Mucosa of descending colon (tissue), 3 donors: Measurements from ENCODE around the gene ASB3. TPM values are rescaled to one million over a fixed set of nuclear protein-coding genes. Genes with fewer than 3 reads are reported as not detected.

ENCODE experiments used
- ATAC-seq: fragments of 200-7000 bp; cut with Tn5 transposase; one replicate; pipeline ENCODE4 v1.9.1; 2020; ENCODE audit warnings: mild to moderate bottlenecking, moderate library complexity
- DNase-seq, 3 donors: peaks; one replicate each; pipeline ENCODE4 v3.0.0-alpha.2; 2020
- H3K36me3 ChIP-seq: fragments of 200-600 bp; one replicate; pipeline ENCODE4 v1.8.0; 2021; ENCODE audit warnings: low read depth, mild to moderate bottlenecking
- H3K4me1 ChIP-seq: fragments of 200-600 bp; one replicate; pipeline ENCODE4 v1.8.0; 2021; ENCODE audit warnings: low read depth, mild to moderate bottlenecking
- H3K4me3 ChIP-seq: fragments of 200-600 bp; one replicate; pipeline ENCODE4 v1.8.0; 2021; ENCODE audit warnings: mild to moderate bottlenecking
- H3K9me3 ChIP-seq: fragments of 200-600 bp; one replicate; pipeline ENCODE4 v1.8.0; 2021; ENCODE audit warnings: mild to moderate bottlenecking
- CTCF ChIP-seq: fragments of 200-600 bp; IDR thresholded peaks from one replicate; pipeline ENCODE4 v1.8.0; 2022; ENCODE audit warnings: antibody characterized with exemption, mild to moderate bottlenecking
- intact Hi-C, 2 donors: fragments of 100-400 bp; cut with DNase I in 1 of 2; cut with micrococcal nuclease in 1 of 2; formaldehyde crosslinking; loops; one replicate each; pipeline versions ENCODE4 v1.11.0 to v1.11.1; 2022; cut with DNase I, micrococcal nuclease
- total RNA-seq, 3 donors: library from RNA; stranded (reverse); fragmentation: NEBNext Ultra II Directional in 2 of 3; extraction: Animal tissue kit (Norgen Biotek cat#: 25700) in 2 of 3; gene quantifications; one replicate each; pipeline versions ENCODE4 v1.2.1 to v1.2.4, GENCODE V29; 2021 to 2023
- donor health status: DM: no; HTN: no; CAD: no; lungs with moderate emphysema.
- donor health status: DM: no; HTN: no; CAD: no.
- donor health status: DM: no; HTN: yes; CAD: no.

Gene ASB3
- total RNA-seq, 3 donors from 2014 or later: 11.6 to 16.8 (median 14.9) TPM

- no peaks in the 10 kb centered on the region for H3K9me3 ChIP-seq
- H3K36me3 ChIP-seq: no peaks in the 10 kb centered on the region
- intact Hi-C loops: no loop called here
- no peaks in the 10 kb centered on the region for H3K4me1 ChIP-seq
- no peak for ATAC-seq
- H3K4me3 ChIP-seq: no peak overlapping the region
- no peak for DNase-seq
- TF ChIP-seq CTCF: no peak
Observed at GRCh38 chr2:53620981-53621380, 165.8 kb downstream of the ASB3 start.

Other genes starting within 250 kb of the ASB3 start
- gene CHAC2, start 19.1 kb downstream of the ASB3 start, total RNA-seq: 1 to 10 TPM; 3.1 to 4.7 (median 3.3) TPM
- 10 to 100 TPM; 31.9 to 40.1 (median 34.5) TPM for gene ERLEC1, start 91 bp upstream of the ASB3 start, total RNA-seq
- 1 to 10 TPM; 1.3 to 2.9 (median 2.1) TPM for gene GPR75, start 73.0 kb upstream of the ASB3 start, total RNA-seq
- 10 to 100 TPM; 33.7 to 50.9 (median 50.3) TPM for gene PSME4, start 184.0 kb upstream of the ASB3 start, total RNA-seq